ENCODE measurements around the gene FER1L5. TPM values are rescaled to one million over a fixed set of nuclear protein-coding genes. Genes with fewer than 3 reads are reported as not detected.

FER1L5 gene
- total RNA-seq, 1 experiment from 2014 or later: 1.2 TPM

DNA sequence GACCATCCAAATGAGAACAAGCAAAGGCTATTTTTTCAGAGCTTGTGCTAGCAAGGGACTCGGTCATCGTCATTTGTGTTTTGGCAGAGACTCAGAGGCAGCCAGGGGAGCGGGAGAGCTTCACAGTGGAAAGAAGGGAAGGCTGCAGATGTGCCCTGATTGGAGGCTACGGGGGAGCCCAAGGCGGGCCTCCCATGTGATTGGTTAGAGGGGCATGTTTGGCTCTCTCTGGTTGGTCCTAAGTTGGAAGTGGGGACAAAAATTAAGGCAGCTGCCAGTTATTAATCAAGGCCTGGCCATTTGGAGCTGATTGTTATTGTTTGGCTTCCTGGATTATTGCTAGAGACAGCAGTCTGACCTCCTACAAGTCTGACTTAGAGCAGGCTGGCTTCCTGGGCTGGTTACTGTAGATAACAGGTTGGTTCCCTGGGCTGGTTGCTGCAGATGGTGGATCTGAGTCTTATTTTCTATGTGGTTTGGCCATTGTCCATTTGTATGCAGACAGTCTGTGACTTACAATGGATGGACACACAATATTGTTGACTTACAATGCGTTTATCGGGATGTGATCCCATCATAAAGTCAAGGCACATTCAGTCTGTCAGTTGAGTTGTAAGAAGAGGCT, 5.9 kb downstream of the FER1L5 start:
- Histone ChIP-seq H4K91ac (ENCODE audit: insufficient read length, low read depth, low read length) (no peak overlapping the region), H2AFZ (ENCODE audit: low read length) (no peak overlapping the region), H3T11ph (ENCODE audit: low read length) (no peak overlapping the region), H3K4ac (ENCODE audit: low read depth, low read length) (no peak overlapping the region), H4K8ac (replicated peaks; ENCODE audit: insufficient read length, low read depth, low read length) (no peak overlapping the region), H3K79me1 (ENCODE audit: insufficient read depth, low read depth, low read length, poor library complexity, severe bottlenecking) (no peaks in the 10 kb centered on the region), H3K27me3 (ENCODE audit: insufficient read depth, low read length) (no peaks in the 10 kb centered on the region), H2BK20ac (ENCODE audit: low read depth, low read length, poor library complexity, severe bottlenecking) (no peak overlapping the region), H4K5ac (ENCODE audit: insufficient read length, low read depth, low read length) (no peak overlapping the region), H3K4me2 (ENCODE audit: insufficient read depth, insufficient read length, low read length) (no peak overlapping the region), H3K56ac (ENCODE audit: insufficient read length, low read depth, low read length) (no peak overlapping the region), H3K4me1 (ENCODE audit: insufficient read depth, low read length) (no peaks in the 10 kb centered on the region), H3K23me2 (ENCODE audit: insufficient read length, low read depth, low read length, poor library complexity, severe bottlenecking) (no peaks in the 10 kb centered on the region), H2BK120ac (ENCODE audit: low read depth, low read length, poor library complexity, severe bottlenecking) (no peak overlapping the region), H2BK5ac (ENCODE audit: insufficient read length, low read length) (no peak overlapping the region), H3K18ac (ENCODE audit: insufficient read length, low read depth, low read length) (no peak overlapping the region), H3K27ac (ENCODE audit: insufficient read length, low read depth, low read length) (no peak overlapping the region), H3K23ac (ENCODE audit: insufficient read length, low read depth, low read length) (no peak overlapping the region), H3K9me3 (ENCODE audit: control insufficient read depth, low read depth, low read length) (no peaks in the 10 kb centered on the region), H2AK5ac (ENCODE audit: insufficient read length, low read length) (no peak overlapping the region), H3K9ac (ENCODE audit: extremely low read depth, insufficient read length, low read length) (no peak overlapping the region), H3K79me2 (ENCODE audit: insufficient read depth, low read length) (no peaks in the 10 kb centered on the region), H3K14ac (ENCODE audit: insufficient read depth, low read length) (no peak overlapping the region), H2BK12ac (ENCODE audit: insufficient read length, low read depth, low read length) (no peak overlapping the region), H2BK15ac (ENCODE audit: low read depth, low read length) (no peak overlapping the region), H4K20me1 (ENCODE audit: control insufficient read depth, insufficient read depth, insufficient read length) (no peaks in the 10 kb centered on the region)
- peaks cover 2% of the 10 kb centered on the region; the same call in 1 of the 2 replicates for H3K27me3 Mint-ChIP-seq (ENCODE audit: low read depth)
- H3K4me3 Mint-ChIP-seq: no peak overlapping the region; a peak in 1 of 5 replicates
- TF ChIP-seq, protein P1, sequence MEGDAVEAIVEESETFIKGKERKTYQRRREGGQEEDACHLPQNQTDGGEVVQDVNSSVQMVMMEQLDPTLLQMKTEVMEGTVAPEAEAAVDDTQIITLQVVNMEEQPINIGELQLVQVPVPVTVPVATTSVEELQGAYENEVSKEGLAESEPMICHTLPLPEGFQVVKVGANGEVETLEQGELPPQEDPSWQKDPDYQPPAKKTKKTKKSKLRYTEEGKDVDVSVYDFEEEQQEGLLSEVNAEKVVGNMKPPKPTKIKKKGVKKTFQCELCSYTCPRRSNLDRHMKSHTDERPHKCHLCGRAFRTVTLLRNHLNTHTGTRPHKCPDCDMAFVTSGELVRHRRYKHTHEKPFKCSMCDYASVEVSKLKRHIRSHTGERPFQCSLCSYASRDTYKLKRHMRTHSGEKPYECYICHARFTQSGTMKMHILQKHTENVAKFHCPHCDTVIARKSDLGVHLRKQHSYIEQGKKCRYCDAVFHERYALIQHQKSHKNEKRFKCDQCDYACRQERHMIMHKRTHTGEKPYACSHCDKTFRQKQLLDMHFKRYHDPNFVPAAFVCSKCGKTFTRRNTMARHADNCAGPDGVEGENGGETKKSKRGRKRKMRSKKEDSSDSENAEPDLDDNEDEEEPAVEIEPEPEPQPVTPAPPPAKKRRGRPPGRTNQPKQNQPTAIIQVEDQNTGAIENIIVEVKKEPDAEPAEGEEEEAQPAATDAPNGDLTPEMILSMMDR (conservative IDR thresholded peaks at IDR 0.05): no peak
- no peak for DNase-seq
- H3K36me3 Mint-ChIP-seq (ENCODE audit: insufficient read depth in 1 of 3, low read depth in 3 of 3): peaks cover 0 to 2% (median 0%) of the 10 kb centered on the region in 3 experiments; a peak in 2 of 7 replicates
- no peaks in the 10 kb centered on the region for H3K9me3 Mint-ChIP-seq
- no peak overlapping the region for H3K27ac Mint-ChIP-seq
- WGBS (ENCODE audit: extremely low coverage, insufficient read length, low lambda C conversion rate): no CpG with 5 or more reads among the region's 7 CpGs
- H3K4me1 Mint-ChIP-seq: no peaks in the 10 kb centered on the region
